Panc1 (cell line): Measurements from ENCODE around the gene SERP1. TPM values are rescaled to one million over a fixed set of nuclear protein-coding genes. Genes with fewer than 3 reads are reported as not detected.

ENCODE experiments used
- ATAC-seq: fragments of 200-7000 bp; cut with Tn5 transposase; 2 replicates; pipeline ENCODE4 v1.9.1; 2020; ENCODE audit warnings: mild to moderate bottlenecking, moderate library complexity
- BruUV-seq: library from RNA; stranded (reverse); fragments of 400-500 nt; replicated peaks from 2 replicates; lab custom pipeline; 2021; lab: Mats Ljungman, UMichigan
- CTCF ChIA-PET: fragments of 300-600 bp; sonication (Branson Sonifier 250); formaldehyde crosslinking; loops from one replicate; lab custom pipeline; 2022; ENCODE audit warnings: antibody characterized with exemption; lab: Charles Lee
- POLR2A ChIA-PET: fragments of 300-600 bp; sonication (Branson Sonifier 250); formaldehyde crosslinking; loops from one replicate; lab custom pipeline; 2022; ENCODE audit warnings: antibody characterized with exemption; lab: Charles Lee
- DNase-seq: peaks from one replicate; pipeline ENCODE4 v3.0.0-alpha.2; 2010; ENCODE audit warnings: low read depth, low spot score
- H3K27ac ChIP-seq: 2 replicates; pipeline ENCODE4 v1.5.1; 2011; ENCODE audit warnings: mild to moderate bottlenecking, low read length, inconsistent platforms
- H3K27me3 ChIP-seq: fragments of 200-500 bp; sonication (Bioruptor generic); 2 replicates; pipeline ENCODE4 v1.6.0; 2014; ENCODE audit warnings: low read length, inconsistent platforms; ENCODE audit not compliant: control insufficient read depth, insufficient read depth
- H3K36me3 ChIP-seq: fragments of 200-500 bp; sonication (Bioruptor generic); 2 replicates; pipeline ENCODE4 v1.5.1; 2014; ENCODE audit warnings: inconsistent platforms, mild to moderate bottlenecking, low read length, moderate library complexity; ENCODE audit not compliant: control insufficient read depth, insufficient read depth
- H3K4me1 ChIP-seq: 2 replicates; pipeline ENCODE4 v1.5.1; 2011; ENCODE audit warnings: inconsistent platforms, mild to moderate bottlenecking, low read length, moderate library complexity; ENCODE audit not compliant: control insufficient read depth, insufficient read depth
- H3K4me3 ChIP-seq, 2 experiments: 2 replicates each; pipeline ENCODE4 v1.5.1; 2011 to 2012; ENCODE audit warnings: low read depth in 2 of 2, low read length in 2 of 2, mild to moderate bottlenecking in 2 of 2, inconsistent platforms in 1 of 2, moderate library complexity in 1 of 2
- H3K9me3 ChIP-seq: fragments of 200-500 bp; sonication (Bioruptor generic); 2 replicates; pipeline ENCODE4 v1.5.1; 2014; ENCODE audit warnings: low read depth, mild to moderate bottlenecking, inconsistent platforms, low read length, moderate library complexity; ENCODE audit not compliant: control insufficient read depth, insufficient read depth
- POLR2AphosphoS5 ChIP-seq: IDR thresholded peaks from 2 replicates; pipeline ENCODE4 v1.6.1; 2012; ENCODE audit warnings: mild to moderate bottlenecking, low read depth, low read length, moderate library complexity
- SIN3A ChIP-seq: IDR thresholded peaks from 2 replicates; pipeline ENCODE4 v1.6.1; 2012; ENCODE audit warnings: low read depth, mild to moderate bottlenecking, low read length, moderate library complexity, borderline replicate concordance; ENCODE audit not compliant: insufficient read depth
- TCF7L2 ChIP-seq: IDR thresholded peaks from 2 replicates; pipeline ENCODE4 v1.6.1; 2011; ENCODE audit warnings: mild to moderate bottlenecking, low read depth, low read length, inconsistent platforms
- in situ Hi-C: cut with HindIII; loops from 2 replicates; pipeline ENCODE4 v1.10.0; 2016; ENCODE audit warnings: low sequenced_read_pairs, low pct_unique_long_range_greater_than_20kb
- intact Hi-C: fragments of 100-400 bp; cut with micrococcal nuclease; formaldehyde crosslinking; loops from one replicate; pipeline ENCODE4 v1.10.0; 2022; ENCODE audit not compliant: unreplicated experiment
- total RNA-seq: library from RNA; stranded (reverse); gene quantifications from one replicate; pipeline ENCODE4 v1.2.1, GENCODE V29; 2021; ENCODE audit not compliant: unreplicated experiment
- TF ChIP-seq, protein P1 (sequence below): fragments of 450-650 bp; IDR thresholded peaks from 2 replicates; pipeline ENCODE4 v1.5.1; 2017; ENCODE audit warnings: mild to moderate bottlenecking
- TF ChIP-seq, protein P2 (sequence below), 2 experiments: IDR thresholded peaks; 2 replicates each; pipeline ENCODE4 v1.6.1; 2011 to 2012; ENCODE audit warnings: low read depth in 2 of 2, control low read depth in 1 of 2, low read length in 1 of 2, mild to moderate bottlenecking in 1 of 2, moderate library complexity in 1 of 2; ENCODE audit not compliant: insufficient read depth in 1 of 2

The SERP1 gene
- total RNA-seq, 1 experiment from 2014 or later: 75.0 TPM

GRCh38 chr3:150544041-150544440 lies 2.3 kb downstream of the SERP1 start:
- CTCF ChIA-PET: no interaction called here
- in situ Hi-C loops: no loop called here

GRCh38 chr3:150543531-150543930 lies 2.8 kb downstream of the SERP1 start:
- CTCF ChIA-PET: no interaction called here
- TF ChIP-seq, protein P1, sequence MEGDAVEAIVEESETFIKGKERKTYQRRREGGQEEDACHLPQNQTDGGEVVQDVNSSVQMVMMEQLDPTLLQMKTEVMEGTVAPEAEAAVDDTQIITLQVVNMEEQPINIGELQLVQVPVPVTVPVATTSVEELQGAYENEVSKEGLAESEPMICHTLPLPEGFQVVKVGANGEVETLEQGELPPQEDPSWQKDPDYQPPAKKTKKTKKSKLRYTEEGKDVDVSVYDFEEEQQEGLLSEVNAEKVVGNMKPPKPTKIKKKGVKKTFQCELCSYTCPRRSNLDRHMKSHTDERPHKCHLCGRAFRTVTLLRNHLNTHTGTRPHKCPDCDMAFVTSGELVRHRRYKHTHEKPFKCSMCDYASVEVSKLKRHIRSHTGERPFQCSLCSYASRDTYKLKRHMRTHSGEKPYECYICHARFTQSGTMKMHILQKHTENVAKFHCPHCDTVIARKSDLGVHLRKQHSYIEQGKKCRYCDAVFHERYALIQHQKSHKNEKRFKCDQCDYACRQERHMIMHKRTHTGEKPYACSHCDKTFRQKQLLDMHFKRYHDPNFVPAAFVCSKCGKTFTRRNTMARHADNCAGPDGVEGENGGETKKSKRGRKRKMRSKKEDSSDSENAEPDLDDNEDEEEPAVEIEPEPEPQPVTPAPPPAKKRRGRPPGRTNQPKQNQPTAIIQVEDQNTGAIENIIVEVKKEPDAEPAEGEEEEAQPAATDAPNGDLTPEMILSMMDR: no peak
- TF ChIP-seq, protein P2, sequence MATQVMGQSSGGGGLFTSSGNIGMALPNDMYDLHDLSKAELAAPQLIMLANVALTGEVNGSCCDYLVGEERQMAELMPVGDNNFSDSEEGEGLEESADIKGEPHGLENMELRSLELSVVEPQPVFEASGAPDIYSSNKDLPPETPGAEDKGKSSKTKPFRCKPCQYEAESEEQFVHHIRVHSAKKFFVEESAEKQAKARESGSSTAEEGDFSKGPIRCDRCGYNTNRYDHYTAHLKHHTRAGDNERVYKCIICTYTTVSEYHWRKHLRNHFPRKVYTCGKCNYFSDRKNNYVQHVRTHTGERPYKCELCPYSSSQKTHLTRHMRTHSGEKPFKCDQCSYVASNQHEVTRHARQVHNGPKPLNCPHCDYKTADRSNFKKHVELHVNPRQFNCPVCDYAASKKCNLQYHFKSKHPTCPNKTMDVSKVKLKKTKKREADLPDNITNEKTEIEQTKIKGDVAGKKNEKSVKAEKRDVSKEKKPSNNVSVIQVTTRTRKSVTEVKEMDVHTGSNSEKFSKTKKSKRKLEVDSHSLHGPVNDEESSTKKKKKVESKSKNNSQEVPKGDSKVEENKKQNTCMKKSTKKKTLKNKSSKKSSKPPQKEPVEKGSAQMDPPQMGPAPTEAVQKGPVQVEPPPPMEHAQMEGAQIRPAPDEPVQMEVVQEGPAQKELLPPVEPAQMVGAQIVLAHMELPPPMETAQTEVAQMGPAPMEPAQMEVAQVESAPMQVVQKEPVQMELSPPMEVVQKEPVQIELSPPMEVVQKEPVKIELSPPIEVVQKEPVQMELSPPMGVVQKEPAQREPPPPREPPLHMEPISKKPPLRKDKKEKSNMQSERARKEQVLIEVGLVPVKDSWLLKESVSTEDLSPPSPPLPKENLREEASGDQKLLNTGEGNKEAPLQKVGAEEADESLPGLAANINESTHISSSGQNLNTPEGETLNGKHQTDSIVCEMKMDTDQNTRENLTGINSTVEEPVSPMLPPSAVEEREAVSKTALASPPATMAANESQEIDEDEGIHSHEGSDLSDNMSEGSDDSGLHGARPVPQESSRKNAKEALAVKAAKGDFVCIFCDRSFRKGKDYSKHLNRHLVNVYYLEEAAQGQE (IDR thresholded peaks at IDR 0.05; ENCODE audit: insufficient read depth in 1 of 2, low read depth in 2 of 2, low read length in 1 of 2): no peak
- no peak for TF ChIP-seq TCF7L2
- TF ChIP-seq POLR2AphosphoS5: no peak
- TF ChIP-seq SIN3A: no peak
- BruUV-seq: no TSS peak
- intact Hi-C loops (no loop called here), in situ Hi-C loops (no loop called here)
- Histone ChIP-seq H3K9me3 (no peaks in the 10 kb centered on the region), H3K27ac (no peak overlapping the region), H3K27me3 (no peaks in the 10 kb centered on the region), H3K36me3 (peaks cover 33% of the 10 kb centered on the region), H3K4me1 (peaks cover 30% of the 10 kb centered on the region), H3K4me3 (no peak overlapping the region)
- DNase-seq (no peak), ATAC-seq (no peak)
- POLR2A ChIA-PET: no interaction called here

More at GRCh38 chr3:150544041-150544440, 2.3 kb downstream of the SERP1 start:
- POLR2A ChIA-PET: no interaction called here
- Histone ChIP-seq H3K27ac (peak overlapping the region; percentile 7; the same call in 1 of the 2 replicates), H3K36me3 (peaks cover 33% of the 10 kb centered on the region), H3K4me1 (peaks cover 30% of the 10 kb centered on the region), H3K9me3 (no peaks in the 10 kb centered on the region), H3K4me3 (peak overlapping the region in 1 of 2 experiments; percentile 85; a peak in 2 of 4 replicates), H3K27me3 (no peaks in the 10 kb centered on the region)
- TF ChIP-seq TCF7L2: no peak
- TF ChIP-seq, protein P1: no peak
- no peak for TF ChIP-seq POLR2AphosphoS5
- no peak for TF ChIP-seq SIN3A
- TF ChIP-seq, protein P2 (IDR thresholded peaks at IDR 0.05; ENCODE audit: insufficient read depth in 1 of 2, low read depth in 2 of 2, low read length in 1 of 2): no peak
- DNase-seq (no peak), ATAC-seq (no peak)
- intact Hi-C loops: no loop called here
- BruUV-seq: no TSS peak
